Measurements from ENCODE around the gene ITM2C.

Gene ITM2C

GRCh38 chr2:230823264-230823964 is 41.3 kb upstream of the ITM2C start:
- ChIA-PET CTCF (interaction anchor here (1.4 to 1.9 kb wide), 4 partner anchors 17 to 230 kb away, joined by 7 to 18 read pairs (median 8); no protein-coding TSS in a partner anchor), POLR2A (no interaction called here)
- no peak for TF ChIP-seq ZNF384 (IDR thresholded peaks at IDR 0.05)
- no peak for TF ChIP-seq ARNT (IDR thresholded peaks at IDR 0.05)
- TF ChIP-seq FOXK2 (IDR thresholded peaks at IDR 0.05): no peak
- no peak for TF ChIP-seq FOXA1 (IDR thresholded peaks at IDR 0.05)
- no peak for TF ChIP-seq PKNOX1 (IDR thresholded peaks at IDR 0.05)
- TF ChIP-seq TARDBP (IDR thresholded peaks at IDR 0.05): no peak
- no peak for TF ChIP-seq LEF1 (IDR thresholded peaks at IDR 0.05; ENCODE audit: borderline replicate concordance)
- no peak for TF ChIP-seq NFRKB (IDR thresholded peaks at IDR 0.05)
- TF ChIP-seq CTBP1 (IDR thresholded peaks at IDR 0.05; ENCODE audit: borderline replicate concordance): no peak
- TF ChIP-seq SP1 (IDR thresholded peaks at IDR 0.05): no peak
- TF ChIP-seq HDGF (IDR thresholded peaks at IDR 0.05; ENCODE audit: borderline replicate concordance): no peak
- TF ChIP-seq ELF4 (IDR thresholded peaks at IDR 0.05): no peak
- TF ChIP-seq BHLHE40 (IDR thresholded peaks at IDR 0.05; ENCODE audit: borderline replicate concordance): no peak
- no peak for TF ChIP-seq L3MBTL2 (conservative IDR thresholded peaks at IDR 0.05)
- DNase-seq (ENCODE audit: extremely low spot score): no peak

- DNase-seq (ENCODE audit: extremely low spot score): peak; percentile 78
- no peak for TF ChIP-seq HDGF (IDR thresholded peaks at IDR 0.05; ENCODE audit: borderline replicate concordance)
- no peak for TF ChIP-seq FOXM1 (IDR thresholded peaks at IDR 0.05; ENCODE audit: borderline replicate concordance)
- no peak for TF ChIP-seq TARDBP (IDR thresholded peaks at IDR 0.05)
- no peak for TF ChIP-seq LEF1 (IDR thresholded peaks at IDR 0.05; ENCODE audit: borderline replicate concordance)
- TF ChIP-seq SP1 (IDR thresholded peaks at IDR 0.05): no peak
- TF ChIP-seq ZNF384 (IDR thresholded peaks at IDR 0.05): no peak
- no peak for TF ChIP-seq BHLHE40 (IDR thresholded peaks at IDR 0.05; ENCODE audit: borderline replicate concordance)
- TF ChIP-seq CTBP1 (IDR thresholded peaks at IDR 0.05; ENCODE audit: borderline replicate concordance): no peak
- no peak for TF ChIP-seq L3MBTL2 (conservative IDR thresholded peaks at IDR 0.05)
- no peak for TF ChIP-seq PKNOX1 (IDR thresholded peaks at IDR 0.05)
- TF ChIP-seq FOXK2 (IDR thresholded peaks at IDR 0.05): no peak
- no peak for TF ChIP-seq NFRKB (IDR thresholded peaks at IDR 0.05)
- no peak for TF ChIP-seq FOXA1 (IDR thresholded peaks at IDR 0.05)
- no peak for TF ChIP-seq SUZ12 (IDR thresholded peaks at IDR 0.05)
- no peak for TF ChIP-seq ARNT (IDR thresholded peaks at IDR 0.05)
- TF ChIP-seq ELF4 (IDR thresholded peaks at IDR 0.05): no peak
- POLR2A ChIA-PET: no interaction called here
- CTCF ChIA-PET: interaction anchor here (0.6 to 1.9 kb wide), 16 partner anchors 15 to 540 kb away, joined by 3 to 18 read pairs (median 4); partner anchors contain the start of gene SPATA3
Observed at GRCh38 chr2:230824406-230824978, 40.2 kb upstream of the ITM2C start.

GRCh38 chr2:230825354-230825753 is 39.4 kb upstream of the ITM2C start:
- CTCF ChIA-PET: no interaction called here
- POLR2A ChIA-PET: no interaction called here
- no peak for DNase-seq (ENCODE audit: extremely low spot score)
- TF ChIP-seq ELF4 (IDR thresholded peaks at IDR 0.05) (no peak), SUZ12 (IDR thresholded peaks at IDR 0.05) (no peak), LEF1 (IDR thresholded peaks at IDR 0.05; ENCODE audit: borderline replicate concordance) (no peak), ARNT (IDR thresholded peaks at IDR 0.05) (no peak), TARDBP (IDR thresholded peaks at IDR 0.05) (no peak)

- CTCF ChIA-PET: no interaction called here
- TF ChIP-seq ARNT (IDR thresholded peaks at IDR 0.05): no peak
- no peak for TF ChIP-seq ZNF384 (IDR thresholded peaks at IDR 0.05)
Observed at GRCh38 chr2:230827774-230828271, 36.9 kb upstream of the ITM2C start.

GRCh38 chr2:230828272-230828961 is 36.3 kb upstream of the ITM2C start:
- no peak for DNase-seq (ENCODE audit: extremely low spot score)
- TF ChIP-seq BHLHE40 (IDR thresholded peaks at IDR 0.05; ENCODE audit: borderline replicate concordance): no peak
- no peak for TF ChIP-seq HDGF (IDR thresholded peaks at IDR 0.05; ENCODE audit: borderline replicate concordance)
- no peak for TF ChIP-seq ELF4 (IDR thresholded peaks at IDR 0.05)
- TF ChIP-seq SUZ12 (IDR thresholded peaks at IDR 0.05): no peak
- TF ChIP-seq LEF1 (IDR thresholded peaks at IDR 0.05; ENCODE audit: borderline replicate concordance): no peak
- no peak for TF ChIP-seq TARDBP (IDR thresholded peaks at IDR 0.05)
- TF ChIP-seq FOXM1 (IDR thresholded peaks at IDR 0.05; ENCODE audit: borderline replicate concordance): no peak
- no peak for TF ChIP-seq L3MBTL2 (conservative IDR thresholded peaks at IDR 0.05)
- ChIA-PET CTCF (no interaction called here), POLR2A (no interaction called here)

More at GRCh38 chr2:230827774-230828271, 36.9 kb upstream of the ITM2C start:
- POLR2A ChIA-PET: no interaction called here
- no peak for DNase-seq (ENCODE audit: extremely low spot score)

- ChIA-PET POLR2A (no interaction called here), CTCF (no interaction called here)
- DNase-seq (ENCODE audit: extremely low spot score): no peak
- TF ChIP-seq ELF4 (IDR thresholded peaks at IDR 0.05) (no peak), TARDBP (IDR thresholded peaks at IDR 0.05) (no peak), ARNT (IDR thresholded peaks at IDR 0.05) (no peak)
Observed at GRCh38 chr2:230829293-230829692, 35.4 kb upstream of the ITM2C start.

GRCh38 chr2:230829959-230830358 is 34.8 kb upstream of the ITM2C start:
- CTCF ChIA-PET: no interaction called here
- POLR2A ChIA-PET: no interaction called here
- TF ChIP-seq CTBP1 (IDR thresholded peaks at IDR 0.05; ENCODE audit: borderline replicate concordance) (no peak), FOXK2 (IDR thresholded peaks at IDR 0.05) (no peak), SP1 (IDR thresholded peaks at IDR 0.05) (no peak), ARNT (IDR thresholded peaks at IDR 0.05) (no peak), LEF1 (IDR thresholded peaks at IDR 0.05; ENCODE audit: borderline replicate concordance) (no peak), BHLHE40 (IDR thresholded peaks at IDR 0.05; ENCODE audit: borderline replicate concordance) (no peak), PKNOX1 (IDR thresholded peaks at IDR 0.05) (no peak), SUZ12 (IDR thresholded peaks at IDR 0.05) (no peak)
- no peak for DNase-seq (ENCODE audit: extremely low spot score)
